Activated CD8-positive, alpha-beta T cell treated with anti-CD3 and anti-CD28 coated beads for 36 hours (primary cell): ENCODE data around the gene KIF26A. TPM values are rescaled to one million over a fixed set of nuclear protein-coding genes. Genes with fewer than 3 reads are reported as not detected.

ENCODE experiments used
- ATAC-seq: fragments of 200-7000 bp; cut with Tn5 transposase; one replicate; pipeline ENCODE4 v1.10.0; 2021; ENCODE audit warnings: mild to moderate bottlenecking, moderate library complexity
- CTCF ChIA-PET: fragments of 350-600 bp; sonication (Branson Sonifier 250); formaldehyde crosslinking; loops from one replicate; lab custom pipeline; 2021; ENCODE audit warnings: antibody characterized with exemption; lab: Charles Lee
- POLR2A ChIA-PET: fragments of 350-600 bp; sonication (Branson Sonifier 250); formaldehyde crosslinking; loops from one replicate; lab custom pipeline; 2021; ENCODE audit warnings: antibody characterized with exemption; lab: Charles Lee
- DNase-seq: peaks from one replicate; pipeline ENCODE4 v3.0.0-alpha.2; 2020
- H3K27ac Mint-ChIP-seq: one replicate; pipeline ENCODE4 v1.8.0; 2021; ENCODE audit warnings: mild to moderate bottlenecking, mixed read lengths
- H3K27me3 Mint-ChIP-seq: one replicate; pipeline ENCODE4 v1.8.0; 2021; ENCODE audit warnings: mixed read lengths
- H3K36me3 Mint-ChIP-seq: one replicate; pipeline ENCODE4 v1.8.0; 2021; ENCODE audit warnings: low read depth, mixed read lengths
- H3K4me1 Mint-ChIP-seq: one replicate; pipeline ENCODE4 v1.8.0; 2021; ENCODE audit warnings: low read depth, mixed read lengths
- H3K4me3 Mint-ChIP-seq: one replicate; pipeline ENCODE4 v1.8.0; 2021; ENCODE audit warnings: mild to moderate bottlenecking, moderate library complexity, mixed read lengths
- H3K9me3 Mint-ChIP-seq: one replicate; pipeline ENCODE4 v1.8.0; 2021; ENCODE audit warnings: mixed read lengths
- CTCF ChIP-seq: fragments of 200-600 bp; IDR thresholded peaks from one replicate; pipeline ENCODE4 v1.8.0; 2022; ENCODE audit warnings: antibody characterized with exemption, mild to moderate bottlenecking
- intact Hi-C: fragments of 100-400 bp; cut with micrococcal nuclease; formaldehyde crosslinking; loops from one replicate; pipeline ENCODE4 v1.10.0; 2022
- total RNA-seq, 2 experiments: library from RNA; stranded (reverse); gene quantifications; one replicate each; pipeline ENCODE4 v1.2.3, GENCODE V29; 2021

Gene KIF26A
- total RNA-seq, 2 experiments from 2014 or later = 0.59 to 0.65 TPM

GRCh38 chr14:104180561-104181165 is 42.3 kb downstream of the KIF26A start:
- no peaks in the 10 kb centered on the region for H3K4me1 Mint-ChIP-seq

GRCh38 chr14:104181761-104182530 is 43.6 kb downstream of the KIF26A start:
- no peaks in the 10 kb centered on the region for H3K27me3 Mint-ChIP-seq
- DNase-seq = no peak
- H3K4me1 Mint-ChIP-seq = no peaks in the 10 kb centered on the region
- H3K4me3 Mint-ChIP-seq = no peak overlapping the region
- TF ChIP-seq CTCF = no peak
- H3K36me3 Mint-ChIP-seq = no peaks in the 10 kb centered on the region
- H3K9me3 Mint-ChIP-seq = no peaks in the 10 kb centered on the region
- intact Hi-C loops = no loop called here
- ChIA-PET CTCF (no interaction called here), POLR2A (no interaction called here)
- no peak overlapping the region for H3K27ac Mint-ChIP-seq
- ATAC-seq = no peak

More at GRCh38 chr14:104180561-104181165, 42.3 kb downstream of the KIF26A start:
- no peaks in the 10 kb centered on the region for H3K9me3 Mint-ChIP-seq
- H3K36me3 Mint-ChIP-seq = no peaks in the 10 kb centered on the region
- no peaks in the 10 kb centered on the region for H3K27me3 Mint-ChIP-seq
- ATAC-seq (no peak), DNase-seq (no peak)
- intact Hi-C loops = no loop called here
- no peak overlapping the region for H3K4me3 Mint-ChIP-seq
- ChIA-PET CTCF (no interaction called here), POLR2A (interaction anchor here (0.7 kb wide), 1 partner anchor 813 kb away, joined by 3 read pairs; no protein-coding TSS in a partner anchor)
- H3K27ac Mint-ChIP-seq = no peak overlapping the region
- TF ChIP-seq CTCF = no peak

GRCh38 chr14:104182857-104183425 is 44.6 kb downstream of the KIF26A start:
- POLR2A ChIA-PET = no interaction called here
- TF ChIP-seq CTCF = no peak
- H3K4me1 Mint-ChIP-seq = no peaks in the 10 kb centered on the region
- H3K27me3 Mint-ChIP-seq = no peaks in the 10 kb centered on the region
- no peak for DNase-seq
- ATAC-seq = no peak
- no peak overlapping the region for H3K4me3 Mint-ChIP-seq
- H3K9me3 Mint-ChIP-seq = no peaks in the 10 kb centered on the region
- no peak overlapping the region for H3K27ac Mint-ChIP-seq
- CTCF ChIA-PET = no interaction called here
- H3K36me3 Mint-ChIP-seq = no peaks in the 10 kb centered on the region
- intact Hi-C loops = no loop called here

- no peak for TF ChIP-seq CTCF
- H3K36me3 Mint-ChIP-seq = no peaks in the 10 kb centered on the region
- ATAC-seq (no peak), DNase-seq (no peak)
- CTCF ChIA-PET = no interaction called here
- H3K9me3 Mint-ChIP-seq = no peaks in the 10 kb centered on the region
- H3K27me3 Mint-ChIP-seq = no peaks in the 10 kb centered on the region
- intact Hi-C loops = no loop called here
- H3K4me3 Mint-ChIP-seq = no peak overlapping the region
- no peak overlapping the region for H3K27ac Mint-ChIP-seq
- POLR2A ChIA-PET = no interaction called here
- H3K4me1 Mint-ChIP-seq = no peaks in the 10 kb centered on the region
Measured at GRCh38 chr14:104183796-104184195, 45.4 kb downstream of the KIF26A start.

- POLR2A ChIA-PET = no interaction called here
- ATAC-seq = no peak
Measured at GRCh38 chr14:104184506-104184905, 46.1 kb downstream of the KIF26A start.

More at GRCh38 chr14:104184506-104184905, 46.1 kb downstream of the KIF26A start:
- no peaks in the 10 kb centered on the region for H3K9me3 Mint-ChIP-seq
- H3K4me1 Mint-ChIP-seq = no peaks in the 10 kb centered on the region
- H3K36me3 Mint-ChIP-seq = no peaks in the 10 kb centered on the region
- intact Hi-C loops = no loop called here
- H3K4me3 Mint-ChIP-seq = no peak overlapping the region
- TF ChIP-seq CTCF = no peak
- DNase-seq = no peak
- CTCF ChIA-PET = no interaction called here
- no peaks in the 10 kb centered on the region for H3K27me3 Mint-ChIP-seq
- H3K27ac Mint-ChIP-seq = no peak overlapping the region
